Esophagus muscularis mucosa (tissue), 4 donors: Measurements from ENCODE around the gene PPP2R5C.

Experiments used
- EP300 ChIP-seq: sonication (generic); formaldehyde crosslinking; IDR thresholded peaks from one replicate; pipeline ENCODE4 v1.6.1; 2017; ENCODE audit warnings: antibody characterized with exemption
- POLR2A ChIP-seq: fragments of 450-650 bp; IDR thresholded peaks from one replicate; pipeline ENCODE4 v1.6.1; 2017; ENCODE audit warnings: antibody characterized with exemption, moderate library complexity, mild to moderate bottlenecking, low read depth
- POLR2AphosphoS5 ChIP-seq, 2 donors: sonication (generic); formaldehyde crosslinking; IDR thresholded peaks; one replicate each; pipeline ENCODE4 v1.6.1; 2017; ENCODE audit warnings: antibody characterized with exemption in 2 of 2
- TF ChIP-seq, protein P1 (sequence below), 3 experiments: fragments of 200-600 bp in 2 of 3; fragments of 450-650 bp in 1 of 3; sonication (generic) in 2 of 3; IDR thresholded peaks; one replicate each; pipeline ENCODE4 v1.5.1; 2017 to 2019; ENCODE audit warnings: antibody characterized with exemption in 3 of 3, mild to moderate bottlenecking in 2 of 3, moderate library complexity in 1 of 3

DNA sequence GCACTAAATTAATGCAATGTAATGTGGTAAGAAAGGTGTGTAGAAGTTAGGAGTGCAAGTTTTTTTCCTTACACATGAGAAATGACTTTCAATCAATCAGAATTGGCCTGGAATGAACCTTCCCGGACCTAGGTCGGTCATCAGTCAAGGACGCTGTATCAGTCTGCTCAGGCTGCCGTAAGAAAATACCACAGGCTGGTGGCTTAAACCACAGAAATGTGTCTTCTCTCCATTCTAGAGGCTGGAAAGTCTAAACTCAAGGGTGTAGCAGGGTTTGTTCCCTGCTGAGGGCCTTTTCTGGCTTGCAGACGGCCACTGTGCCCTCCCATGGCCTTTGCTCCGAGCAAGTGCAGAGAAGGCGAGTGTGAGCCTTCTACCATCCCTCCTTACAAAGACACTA is 116.3 kb downstream of the PPP2R5C start:
- TF ChIP-seq, protein P1, sequence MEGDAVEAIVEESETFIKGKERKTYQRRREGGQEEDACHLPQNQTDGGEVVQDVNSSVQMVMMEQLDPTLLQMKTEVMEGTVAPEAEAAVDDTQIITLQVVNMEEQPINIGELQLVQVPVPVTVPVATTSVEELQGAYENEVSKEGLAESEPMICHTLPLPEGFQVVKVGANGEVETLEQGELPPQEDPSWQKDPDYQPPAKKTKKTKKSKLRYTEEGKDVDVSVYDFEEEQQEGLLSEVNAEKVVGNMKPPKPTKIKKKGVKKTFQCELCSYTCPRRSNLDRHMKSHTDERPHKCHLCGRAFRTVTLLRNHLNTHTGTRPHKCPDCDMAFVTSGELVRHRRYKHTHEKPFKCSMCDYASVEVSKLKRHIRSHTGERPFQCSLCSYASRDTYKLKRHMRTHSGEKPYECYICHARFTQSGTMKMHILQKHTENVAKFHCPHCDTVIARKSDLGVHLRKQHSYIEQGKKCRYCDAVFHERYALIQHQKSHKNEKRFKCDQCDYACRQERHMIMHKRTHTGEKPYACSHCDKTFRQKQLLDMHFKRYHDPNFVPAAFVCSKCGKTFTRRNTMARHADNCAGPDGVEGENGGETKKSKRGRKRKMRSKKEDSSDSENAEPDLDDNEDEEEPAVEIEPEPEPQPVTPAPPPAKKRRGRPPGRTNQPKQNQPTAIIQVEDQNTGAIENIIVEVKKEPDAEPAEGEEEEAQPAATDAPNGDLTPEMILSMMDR (IDR thresholded peaks at IDR 0.05): no peak
- TF ChIP-seq EP300 (no peak), POLR2A (no peak), POLR2AphosphoS5 (IDR thresholded peaks at IDR 0.05) (no peak)
